ENCODE data around the gene ATOH8.

ATOH8 gene

GRCh38 chr2:85736456-85737355 lies 17.1 kb upstream of the ATOH8 start:
- no peak for DNase-seq

GRCh38 chr2:85737481-85737880 lies 16.3 kb upstream of the ATOH8 start:
- DNase-seq: no peak

- no peak for DNase-seq
Measured at GRCh38 chr2:85737961-85738360, 15.8 kb upstream of the ATOH8 start.

GRCh38 chr2:85740193-85740592 lies 13.6 kb upstream of the ATOH8 start:
- DNase-seq: no peak

GRCh38 chr2:85741211-85741832 lies 12.5 kb upstream of the ATOH8 start:
- DNase-seq: no peak

GRCh38 chr2:85741833-85742455 lies 11.8 kb upstream of the ATOH8 start:
- no peak for DNase-seq

- no peak for DNase-seq
Measured at GRCh38 chr2:85743304-85743978, 10.3 kb upstream of the ATOH8 start.

- DNase-seq: no peak
Measured at GRCh38 chr2:85744055-85744454, 9.7 kb upstream of the ATOH8 start.

GRCh38 chr2:85744741-85745601 lies 8.8 kb upstream of the ATOH8 start:
- no peak for DNase-seq

GRCh38 chr2:85745619-85746018 lies 8.2 kb upstream of the ATOH8 start:
- DNase-seq: no peak

- DNase-seq: no peak
Measured at GRCh38 chr2:85746321-85747004, 7.3 kb upstream of the ATOH8 start.

GRCh38 chr2:85747441-85747840 lies 6.3 kb upstream of the ATOH8 start:
- DNase-seq: no peak

- DNase-seq: no peak
Measured at GRCh38 chr2:85748039-85748734, 5.6 kb upstream of the ATOH8 start.

GRCh38 chr2:85748985-85749875 lies 4.6 kb upstream of the ATOH8 start:
- no peak for DNase-seq

- peak in 1 of 4 experiments; percentile 32 for DNase-seq
Measured at GRCh38 chr2:85750587-85751575, 2.9 kb upstream of the ATOH8 start.

GRCh38 chr2:85751627-85752026 lies 2.2 kb upstream of the ATOH8 start:
- no peak for DNase-seq

- DNase-seq: no peak
Measured at GRCh38 chr2:85753035-85753524, 711 bp upstream of the ATOH8 start.

GRCh38 chr2:85754313-85755095 lies 713 bp downstream of the ATOH8 start:
- DNase-seq: no peak
